COR-L47 (cell line): Measurements from ENCODE around the gene CACNA2D2.

Experiments used
- DNase-seq: peaks from one replicate; lab custom pipeline; 2025; lab: John Stamatoyannopoulos, UW

CACNA2D2 gene

GRCh38 chr3:50503504-50504342 is at the start of gene CACNA2D2:
Gene CACNA2D2 (minus strand): TSS chr3:50503634. CDS start chr3:50503423, 211 bp downstream.
- no peak for DNase-seq

GRCh38 chr3:50552598-50552997 is 49.2 kb upstream of the CACNA2D2 start:
- no peak for DNase-seq

- DNase-seq, result no peak
Measured at GRCh38 chr3:50551681-50552435, 48.4 kb upstream of the CACNA2D2 start.

- DNase-seq, result no peak
Measured at GRCh38 chr3:50551054-50551659, 47.7 kb upstream of the CACNA2D2 start.

- DNase-seq, result peak; percentile 19
Measured at GRCh38 chr3:50550079-50550736, 46.8 kb upstream of the CACNA2D2 start.

GRCh38 chr3:50549226-50549625 is 45.8 kb upstream of the CACNA2D2 start:
- no peak for DNase-seq

- DNase-seq, result no peak
Measured at GRCh38 chr3:50545781-50546180, 42.3 kb upstream of the CACNA2D2 start.

- DNase-seq, result no peak
Measured at GRCh38 chr3:50542177-50543034, 39.0 kb upstream of the CACNA2D2 start.

- DNase-seq, result no peak
Measured at GRCh38 chr3:50539356-50540286, 36.2 kb upstream of the CACNA2D2 start.

- DNase-seq, result no peak
Measured at GRCh38 chr3:50537421-50538129, 34.1 kb upstream of the CACNA2D2 start.

- no peak for DNase-seq
Measured at GRCh38 chr3:50536471-50537180, 33.2 kb upstream of the CACNA2D2 start.

- no peak for DNase-seq
Measured at GRCh38 chr3:50534681-50535330, 31.4 kb upstream of the CACNA2D2 start.

GRCh38 chr3:50533807-50534461 is 30.5 kb upstream of the CACNA2D2 start:
- DNase-seq, result no peak

- DNase-seq, result no peak
Measured at GRCh38 chr3:50533316-50533715, 29.9 kb upstream of the CACNA2D2 start.

GRCh38 chr3:50532062-50532705 is 28.8 kb upstream of the CACNA2D2 start:
- no peak for DNase-seq

- no peak for DNase-seq
Measured at GRCh38 chr3:50531201-50531600, 27.8 kb upstream of the CACNA2D2 start.
